NCI-H1105 treated with DMSO at 0.1 percent for 48 hours (cell line): ENCODE data around the gene GDF11.

Source experiments
- DNase-seq: peaks from one replicate; lab custom pipeline; 2025; lab: John Stamatoyannopoulos, UW

Gene GDF11

GRCh38 chr12:55742719-55743405, at the start of gene GDF11:
TSS of gene GDF11 (plus strand) at chr12:55743122. CDS start at chr12:55743317, 195 bp downstream.
- DNase-seq, result peak; percentile 55

GRCh38 chr12:55693323-55694187, 49.4 kb upstream of the GDF11 start:
- no peak for DNase-seq

- no peak for DNase-seq
Measured at GRCh38 chr12:55694188-55694515, 48.8 kb upstream of the GDF11 start.

GRCh38 chr12:55694651-55695050, 48.3 kb upstream of the GDF11 start:
- DNase-seq, result no peak

GRCh38 chr12:55695349-55695748, 47.6 kb upstream of the GDF11 start:
- no peak for DNase-seq

DNA sequence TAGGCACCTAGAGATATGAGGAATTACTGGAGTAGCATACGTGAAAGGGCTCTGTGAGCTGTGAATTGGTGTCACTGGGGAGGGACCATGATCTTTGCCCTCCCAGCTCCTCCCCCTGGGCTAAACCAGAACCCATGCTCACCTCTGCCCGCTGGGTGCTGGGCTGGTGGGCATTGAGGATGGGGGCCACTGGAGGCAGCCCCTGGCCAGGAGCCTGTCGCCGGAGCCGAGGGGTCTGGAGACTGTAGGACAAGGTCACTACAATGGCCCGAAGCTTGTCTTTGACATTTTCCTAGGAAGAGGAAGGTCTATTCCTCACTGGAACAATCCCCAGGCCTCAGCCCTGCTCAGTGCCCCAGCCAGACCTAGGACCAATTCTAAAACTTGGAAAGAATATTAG, 46.8 kb upstream of the GDF11 start:
- no peak for DNase-seq

DNA sequence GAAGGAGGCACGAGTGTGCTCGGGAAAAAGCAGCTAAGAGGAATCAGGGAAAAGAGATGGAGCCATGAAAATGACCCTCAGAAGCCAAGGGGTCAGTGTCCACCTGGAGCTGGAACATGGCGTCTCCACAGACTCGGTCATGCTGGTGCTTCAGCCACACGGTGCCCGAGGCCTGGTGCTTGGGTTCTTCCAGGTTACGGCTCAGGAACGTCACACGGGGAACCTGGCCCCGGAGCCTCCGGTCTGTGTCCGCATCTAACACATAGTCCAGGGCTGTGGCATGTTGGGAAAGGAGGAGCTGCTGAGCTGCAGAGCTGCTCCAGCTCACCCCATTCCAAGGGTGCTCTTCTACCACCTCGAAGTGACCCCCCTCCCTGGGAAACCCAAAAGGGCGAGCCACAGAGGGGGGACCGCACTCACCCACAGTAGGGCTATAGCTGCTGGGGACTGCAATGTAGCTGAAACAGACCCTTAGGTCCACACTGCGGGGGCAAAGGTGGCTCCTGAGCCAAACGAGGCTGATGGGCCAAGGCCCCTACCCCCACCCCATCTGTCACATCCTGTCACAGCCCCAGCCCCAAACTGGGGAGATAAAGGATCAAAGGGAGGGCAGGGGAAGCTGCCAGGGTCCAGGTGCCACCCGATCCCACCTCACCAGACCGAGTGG, 46.0 kb upstream of the GDF11 start:
- DNase-seq, result no peak

GRCh38 chr12:55697686-55698085, 45.2 kb upstream of the GDF11 start:
- no peak for DNase-seq

DNA sequence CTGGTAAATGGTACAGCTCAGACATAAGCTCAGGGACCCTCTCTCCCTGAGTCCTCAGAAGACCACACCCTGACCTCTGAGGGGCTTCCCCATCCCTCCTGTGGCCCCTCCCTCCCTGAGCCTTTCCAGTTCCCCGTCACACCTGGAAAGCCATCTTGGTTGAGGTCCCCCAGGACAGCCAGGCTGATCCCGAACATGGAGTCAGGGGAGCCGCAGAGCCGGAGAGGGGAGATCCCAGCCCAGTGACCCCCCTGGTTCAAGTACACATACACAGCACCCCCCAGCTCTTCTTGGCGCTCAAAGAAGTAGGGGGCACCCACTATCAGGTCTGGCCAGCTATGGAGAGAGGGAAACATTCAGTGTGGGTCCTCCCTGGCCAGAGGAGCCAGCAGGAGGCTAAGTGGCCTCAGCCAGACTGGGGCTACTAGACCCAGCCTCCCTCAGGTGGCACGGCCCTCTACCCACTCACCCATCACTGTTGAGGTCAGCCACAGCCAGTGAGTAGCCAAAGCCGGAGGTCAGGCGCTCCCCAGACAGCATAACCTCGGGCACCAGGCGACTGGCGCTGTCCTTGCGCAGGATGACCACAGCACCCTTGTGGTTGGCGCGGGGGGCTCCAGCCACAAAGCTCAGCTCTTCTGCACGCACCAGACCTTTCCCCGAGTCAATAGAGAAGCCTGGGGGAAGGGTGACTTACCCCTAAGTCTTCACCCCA, 44.5 kb upstream of the GDF11 start:
- no peak for DNase-seq

DNA sequence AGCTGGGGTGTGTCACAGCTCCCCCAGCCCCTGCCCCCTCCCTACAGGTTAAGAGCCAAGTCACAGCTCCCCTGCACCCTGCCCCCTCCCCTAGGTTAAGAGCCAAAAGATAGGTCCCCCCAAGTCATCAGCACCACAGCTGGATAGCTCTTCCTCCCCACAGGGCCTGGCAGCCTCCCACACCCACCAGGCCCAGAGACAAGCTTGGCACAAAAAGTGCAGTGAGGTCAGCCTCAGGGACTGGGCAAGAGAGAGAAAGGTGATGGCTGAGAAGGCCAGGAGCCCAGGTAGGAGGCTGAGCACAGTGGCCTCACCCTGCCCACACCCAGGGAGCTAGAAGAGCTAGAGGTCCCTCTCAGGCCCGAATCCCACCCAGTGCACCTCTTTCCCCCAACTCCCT, 44.0 kb upstream of the GDF11 start:
- no peak for DNase-seq

DNA sequence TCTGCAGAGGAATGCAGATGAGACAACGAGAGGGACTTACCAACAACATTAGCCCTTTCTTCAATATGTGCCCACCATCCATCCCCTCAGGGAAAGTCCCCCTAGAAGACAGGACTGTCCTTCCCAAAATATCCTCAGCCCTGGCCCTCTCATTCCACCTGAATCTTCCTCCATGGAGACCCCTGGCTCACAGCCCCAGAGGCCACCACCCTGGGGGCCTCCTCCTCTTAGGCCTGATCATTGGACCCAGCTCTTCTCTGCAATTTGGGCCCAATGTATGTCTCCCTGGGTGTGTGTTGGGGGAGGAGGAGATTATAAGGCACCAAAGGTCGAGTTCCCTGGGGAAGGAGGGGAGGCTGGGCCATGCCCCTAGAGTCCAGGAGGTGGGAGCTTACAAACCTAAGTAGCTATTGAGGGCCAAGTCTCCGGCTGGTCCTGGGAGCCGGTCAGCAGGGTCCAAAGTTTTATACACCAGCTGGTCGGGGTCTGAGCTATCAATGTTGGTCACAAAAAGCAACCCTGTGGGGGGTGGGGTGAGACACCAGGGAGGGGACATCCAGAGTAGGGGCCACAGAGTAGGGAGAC, 43.4 kb upstream of the GDF11 start:
- DNase-seq, result no peak

GRCh38 chr12:55700255-55701018, 42.5 kb upstream of the GDF11 start:
- DNase-seq, result no peak

GRCh38 chr12:55702861-55703260, 40.1 kb upstream of the GDF11 start:
- DNase-seq, result no peak

GRCh38 chr12:55703288-55703687, 39.6 kb upstream of the GDF11 start:
- no peak for DNase-seq

GRCh38 chr12:55703901-55704761, 38.8 kb upstream of the GDF11 start:
- DNase-seq, result no peak

- no peak for DNase-seq
Measured at GRCh38 chr12:55704824-55705718, 37.9 kb upstream of the GDF11 start.

DNA sequence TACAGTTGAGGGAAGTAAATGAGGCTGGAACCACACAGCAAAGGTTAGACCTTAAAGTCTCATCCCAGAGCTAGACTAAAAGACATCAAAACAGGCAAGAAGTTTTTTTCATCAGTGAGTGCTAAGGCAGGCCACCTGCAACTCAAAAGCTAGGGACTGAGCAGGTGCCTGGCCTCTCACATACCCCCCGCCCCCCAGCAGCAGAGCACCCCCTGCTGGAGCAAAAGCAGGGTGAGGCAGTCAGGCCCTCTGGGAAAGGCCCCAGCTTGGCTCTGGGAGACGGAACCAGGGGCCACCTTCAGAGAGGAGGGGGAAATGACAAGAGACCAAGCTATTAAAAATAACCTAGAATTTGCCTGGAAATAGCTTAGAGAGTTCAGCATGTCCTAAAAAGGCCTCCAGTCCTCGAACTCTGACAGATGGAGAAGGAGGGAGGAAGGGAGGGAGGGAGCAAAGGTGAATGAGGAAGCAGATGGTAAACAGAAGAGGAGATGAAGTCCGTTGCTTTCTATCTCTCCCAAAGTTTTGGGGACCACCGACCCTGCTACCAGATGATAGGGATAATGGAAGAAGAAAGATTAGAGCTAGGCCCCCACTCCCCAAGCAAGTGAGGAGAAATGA, 37.0 kb upstream of the GDF11 start:
- DNase-seq, result no peak

DNA sequence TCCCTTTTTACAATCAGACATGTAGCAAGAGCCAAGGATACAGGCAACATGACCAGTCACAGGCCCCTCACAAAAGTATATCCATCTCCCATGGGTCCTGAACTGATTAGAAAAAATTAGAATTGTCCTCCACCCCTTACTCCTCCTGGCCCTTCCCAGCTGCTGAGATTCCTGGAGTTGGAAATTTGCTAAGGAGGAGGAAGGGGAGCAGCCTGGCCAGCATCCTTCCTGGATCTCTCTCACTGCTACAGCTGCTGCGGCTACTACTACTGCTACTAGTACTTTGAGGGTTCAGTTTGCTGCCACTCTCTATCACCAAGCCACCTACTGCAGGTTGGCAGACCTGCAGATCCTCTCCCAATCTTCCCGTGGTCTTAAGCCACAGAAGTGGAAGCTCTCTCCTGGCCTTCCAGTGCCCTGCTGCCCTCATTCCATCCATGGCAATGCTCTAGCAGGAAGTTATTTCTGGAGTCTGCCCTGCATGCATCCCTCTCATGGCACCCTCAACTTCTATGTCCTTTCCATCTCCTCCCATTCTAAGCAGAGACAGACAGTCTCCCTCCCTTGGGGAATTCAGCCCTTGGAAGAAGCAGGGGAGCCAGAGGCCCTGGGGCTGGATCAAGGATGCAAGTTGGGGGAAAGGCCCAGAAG, 36.2 kb upstream of the GDF11 start:
- DNase-seq, result no peak
